BE2C (cell line): ENCODE results near the gene RUBCNL.

ENCODE experiments used
- DNase-seq: peaks from one replicate; pipeline ENCODE4 v3.0.0-alpha.2; 2020
- H3K27me3 ChIP-seq: fragments of 250-450 bp; sonication (Bioruptor Pico); 2 replicates; pipeline ENCODE4 v1.5.1; 2020; ENCODE audit warnings: mild to moderate bottlenecking
- H3K36me3 ChIP-seq: fragments of 250-450 bp; sonication (Bioruptor Pico); 2 replicates; pipeline ENCODE4 v1.5.1; 2020; ENCODE audit warnings: mild to moderate bottlenecking
- H3K4me1 ChIP-seq: fragments of 250-450 bp; sonication (Bioruptor Pico); 2 replicates; pipeline ENCODE4 v1.5.1; 2020
- H3K4me3 ChIP-seq: 2 replicates; pipeline ENCODE4 v1.5.1; 2011; ENCODE audit warnings: low read depth, low read length
- H3K9me3 ChIP-seq: fragments of 250-450 bp; sonication (Bioruptor Pico); 2 replicates; pipeline ENCODE4 v1.5.1; 2020
- CTCF ChIP-seq: IDR thresholded peaks from 2 replicates; pipeline ENCODE4 v1.5.1; 2012; ENCODE audit warnings: mild to moderate bottlenecking, low read depth, low read length

The RUBCNL gene

GRCh38 chr13:46340011-46340410 lies 47.0 kb downstream of the RUBCNL start:
- no peak for TF ChIP-seq CTCF
- Histone ChIP-seq H3K4me3 (no peak overlapping the region), H3K9me3 (no peaks in the 10 kb centered on the region), H3K36me3 (no peaks in the 10 kb centered on the region), H3K4me1 (no peaks in the 10 kb centered on the region), H3K27me3 (no peaks in the 10 kb centered on the region)
- DNase-seq = no peak

GRCh38 chr13:46339035-46339666 lies 47.9 kb downstream of the RUBCNL start:
- Histone ChIP-seq H3K27me3 (no peaks in the 10 kb centered on the region), H3K4me1 (no peaks in the 10 kb centered on the region), H3K36me3 (no peaks in the 10 kb centered on the region), H3K4me3 (no peak overlapping the region), H3K9me3 (no peaks in the 10 kb centered on the region)
- DNase-seq = no peak
- TF ChIP-seq CTCF = no peak

GRCh38 chr13:46337700-46338099 lies 49.4 kb downstream of the RUBCNL start:
- TF ChIP-seq CTCF = no peak
- no peak for DNase-seq
- no peaks in the 10 kb centered on the region for H3K4me1 ChIP-seq
- no peaks in the 10 kb centered on the region for H3K9me3 ChIP-seq
- H3K27me3 ChIP-seq = no peaks in the 10 kb centered on the region
- H3K4me3 ChIP-seq = no peak overlapping the region
- H3K36me3 ChIP-seq = no peaks in the 10 kb centered on the region

- Histone ChIP-seq H3K4me1 (no peaks in the 10 kb centered on the region), H3K27me3 (no peaks in the 10 kb centered on the region), H3K9me3 (no peaks in the 10 kb centered on the region), H3K4me3 (no peak overlapping the region), H3K36me3 (no peaks in the 10 kb centered on the region)
- TF ChIP-seq CTCF = no peak
- no peak for DNase-seq
These were observed 52.8 kb downstream of the RUBCNL start for GRCh38 chr13:46334035-46334822.

- H3K27me3 ChIP-seq = no peaks in the 10 kb centered on the region
- no peak for DNase-seq
- no peak for TF ChIP-seq CTCF
- no peaks in the 10 kb centered on the region for H3K9me3 ChIP-seq
- no peak overlapping the region for H3K4me3 ChIP-seq
- H3K4me1 ChIP-seq = no peaks in the 10 kb centered on the region
- H3K36me3 ChIP-seq = no peaks in the 10 kb centered on the region
These were observed 54.3 kb downstream of the RUBCNL start for GRCh38 chr13:46332772-46333171.

GRCh38 chr13:46329624-46330023 lies 57.4 kb downstream of the RUBCNL start:
- Histone ChIP-seq H3K27me3 (no peaks in the 10 kb centered on the region), H3K4me1 (no peaks in the 10 kb centered on the region), H3K36me3 (no peaks in the 10 kb centered on the region), H3K9me3 (no peaks in the 10 kb centered on the region), H3K4me3 (no peak overlapping the region)
- DNase-seq = no peak
- TF ChIP-seq CTCF = no peak
